Ishikawa (cell line): Measurements from ENCODE around the gene KNDC1.

Experiments used
- CEBPB ChIP-seq: IDR thresholded peaks from 2 replicates; pipeline ENCODE4 v1.6.1; 2012
- CREB1 ChIP-seq: IDR thresholded peaks from 2 replicates; pipeline ENCODE4 v1.6.1; 2012; ENCODE audit warnings: low read depth
- EGR1 ChIP-seq: IDR thresholded peaks from 2 replicates; pipeline ENCODE4 v1.6.1; 2012
- EP300 ChIP-seq: IDR thresholded peaks from 2 replicates; pipeline ENCODE4 v1.6.1; 2012; ENCODE audit warnings: borderline replicate concordance
- MAX ChIP-seq: IDR thresholded peaks from 2 replicates; pipeline ENCODE4 v1.6.1; 2012
- NFIC ChIP-seq: IDR thresholded peaks from 2 replicates; pipeline ENCODE4 v1.6.1; 2012
- RAD21 ChIP-seq: IDR thresholded peaks from 2 replicates; pipeline ENCODE4 v1.6.1; 2012; ENCODE audit warnings: low read depth
- REST ChIP-seq: IDR thresholded peaks from 2 replicates; pipeline ENCODE4 v1.6.1; 2012; ENCODE audit warnings: low read depth, mild to moderate bottlenecking
- TAF1 ChIP-seq: IDR thresholded peaks from 2 replicates; pipeline ENCODE4 v1.6.1; 2012; ENCODE audit warnings: low read depth, mild to moderate bottlenecking
- TCF12 ChIP-seq: IDR thresholded peaks from 2 replicates; pipeline ENCODE4 v1.6.1; 2012; ENCODE audit warnings: low read depth
- TEAD4 ChIP-seq: IDR thresholded peaks from 2 replicates; pipeline ENCODE4 v1.6.1; 2012

GRCh38 chr10:133162178-133162909 lies 2.3 kb downstream of the KNDC1 start:
- TF ChIP-seq REST (no peak), EGR1 (no peak), RAD21 (no peak), TCF12 (no peak), NFIC (no peak), EP300 (no peak), TEAD4 (no peak), CEBPB (peak; percentile 63), CREB1 (no peak), MAX (no peak), TAF1 (no peak)
